ENCODE results near the gene CRCP. TPM values are rescaled to one million over a fixed set of nuclear protein-coding genes. Genes with fewer than 3 reads are reported as not detected.

The CRCP gene
- total RNA-seq, 1 experiment from 2014 or later, result 48.2 TPM

- no peaks in the 10 kb centered on the region for H3K27me3 ChIP-seq (replicated peaks; ENCODE audit: control insufficient read depth, insufficient read depth, low read length)
- no peak overlapping the region for H3K4me3 ChIP-seq (ENCODE audit: low read depth, low read length)
- Mint-ChIP-seq H3K9me3 (ENCODE audit: unreplicated experiment) (no peaks in the 10 kb centered on the region), H3K4me3 (ENCODE audit: unreplicated experiment) (no peak overlapping the region), H3K27ac (ENCODE audit: unreplicated experiment) (no peak overlapping the region), H3K4me1 (ENCODE audit: low read depth, unreplicated experiment) (no peaks in the 10 kb centered on the region), H3K36me3 (ENCODE audit: insufficient read depth, unreplicated experiment) (peaks cover 7% of the 10 kb centered on the region), H3K27me3 (ENCODE audit: insufficient read depth, unreplicated experiment) (no peaks in the 10 kb centered on the region)
- DNase-seq, result no peak
- ChIA-PET POLR2A (interaction anchor here (0.7 kb wide), 1 partner anchor 470 kb away, joined by 3 read pairs; no protein-coding TSS in a partner anchor), CTCF (no interaction called here)
- no peaks in the 10 kb centered on the region for H3K9me3 ChIP-seq
- H3K36me3 ChIP-seq (ENCODE audit: control insufficient read depth, insufficient read depth, low read length), result no peaks in the 10 kb centered on the region; the same call in 1 of the 2 replicates
- no TSS peak for BruUV-seq (replicated peaks)
- intact Hi-C loops (cut with micrococcal nuclease; ENCODE audit: unreplicated experiment), result no loop called here
- no peaks in the 10 kb centered on the region for H3K4me1 ChIP-seq
- TF ChIP-seq CTCF (IDR thresholded peaks at IDR 0.05; ENCODE audit: insufficient read depth in 1 of 2, low read depth in 1 of 2, low read length in 1 of 2, severe bottlenecking in 1 of 2, unreplicated experiment in 1 of 2), result no peak
These were observed 25.5 kb upstream of the CRCP start for GRCh38 chr7:66088861-66089838.

DNA sequence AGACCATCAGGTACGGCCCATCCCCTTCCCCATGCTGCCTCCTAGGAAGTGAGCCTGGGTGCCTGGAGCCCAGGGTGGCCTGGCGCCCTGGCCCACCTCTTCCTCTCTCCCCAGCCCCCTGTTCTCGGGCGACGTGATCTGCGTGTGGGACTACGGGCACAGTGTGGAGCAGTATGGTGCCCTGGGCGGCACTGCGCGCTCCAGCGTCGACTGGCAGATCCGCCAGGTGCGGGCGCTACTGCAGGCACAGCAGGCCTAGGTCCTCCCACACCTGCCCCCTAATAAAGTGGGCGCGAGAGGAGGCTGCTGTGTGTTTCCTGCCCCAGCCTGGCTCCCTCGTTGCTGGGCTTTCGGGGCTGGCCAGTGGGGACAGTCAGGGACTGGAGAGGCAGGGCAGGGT, 22.0 kb upstream of the CRCP start:
- POLR2A ChIA-PET, result no interaction called here
- Histone ChIP-seq H3K4me1 (no peaks in the 10 kb centered on the region), H3K27me3 (replicated peaks; ENCODE audit: control insufficient read depth, insufficient read depth, low read length) (no peaks in the 10 kb centered on the region), H3K36me3 (ENCODE audit: control insufficient read depth, insufficient read depth, low read length) (no peaks in the 10 kb centered on the region), H3K4me3 (ENCODE audit: low read depth, low read length) (no peak overlapping the region), H3K9me3 (no peaks in the 10 kb centered on the region)
- Mint-ChIP-seq H3K36me3 (ENCODE audit: insufficient read depth, unreplicated experiment) (peaks cover 9% of the 10 kb centered on the region), H3K4me3 (ENCODE audit: unreplicated experiment) (no peak overlapping the region), H3K9me3 (ENCODE audit: unreplicated experiment) (no peaks in the 10 kb centered on the region), H3K4me1 (ENCODE audit: low read depth, unreplicated experiment) (no peaks in the 10 kb centered on the region), H3K27me3 (ENCODE audit: insufficient read depth, unreplicated experiment) (no peaks in the 10 kb centered on the region), H3K27ac (ENCODE audit: unreplicated experiment) (no peak overlapping the region)
- TF ChIP-seq CTCF (IDR thresholded peaks at IDR 0.05; ENCODE audit: insufficient read depth in 1 of 2, low read depth in 1 of 2, low read length in 1 of 2, severe bottlenecking in 1 of 2, unreplicated experiment in 1 of 2), result no peak
- CTCF ChIA-PET, result no interaction called here
- no TSS peak for BruUV-seq (replicated peaks)
- DNase-seq, result no peak
- intact Hi-C loops (cut with micrococcal nuclease; ENCODE audit: unreplicated experiment), result no loop called here

DNA sequence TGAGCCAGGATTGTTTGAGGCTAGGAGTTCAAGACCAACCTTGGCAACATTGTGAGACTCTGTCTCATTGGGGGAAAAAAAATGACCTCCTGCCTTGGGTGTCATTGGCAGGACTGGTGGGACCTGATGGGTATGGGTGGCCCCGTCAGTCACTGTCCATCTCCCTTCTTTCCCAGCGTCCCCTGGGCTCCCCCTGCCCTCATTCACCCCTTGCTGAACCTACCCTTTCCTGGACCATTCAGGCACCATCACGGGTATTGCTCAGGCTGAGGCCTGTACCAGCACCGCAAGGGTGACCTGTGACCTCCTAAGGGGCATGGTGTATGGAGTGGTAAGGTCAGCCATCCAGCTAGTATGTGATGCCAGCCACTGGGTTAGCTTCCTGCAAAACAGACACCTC, 19.6 kb upstream of the CRCP start:
- no peak for DNase-seq
- POLR2A ChIA-PET, result interaction anchor here (0.6 kb wide), 1 partner anchor 64 kb away, joined by 9 read pairs; no protein-coding TSS in a partner anchor
- intact Hi-C loops (cut with micrococcal nuclease; ENCODE audit: unreplicated experiment), result no loop called here
- TF ChIP-seq CTCF (IDR thresholded peaks at IDR 0.05; ENCODE audit: insufficient read depth in 1 of 2, low read depth in 1 of 2, low read length in 1 of 2, severe bottlenecking in 1 of 2, unreplicated experiment in 1 of 2), result no peak
- no peaks in the 10 kb centered on the region for H3K27me3 ChIP-seq (replicated peaks; ENCODE audit: control insufficient read depth, insufficient read depth, low read length)
- Mint-ChIP-seq H3K36me3 (ENCODE audit: insufficient read depth, unreplicated experiment) (peaks cover 9% of the 10 kb centered on the region), H3K9me3 (ENCODE audit: unreplicated experiment) (no peaks in the 10 kb centered on the region), H3K27ac (ENCODE audit: unreplicated experiment) (no peak overlapping the region), H3K4me3 (ENCODE audit: unreplicated experiment) (no peak overlapping the region), H3K27me3 (ENCODE audit: insufficient read depth, unreplicated experiment) (no peaks in the 10 kb centered on the region), H3K4me1 (ENCODE audit: low read depth, unreplicated experiment) (peaks cover 7% of the 10 kb centered on the region)
- no peaks in the 10 kb centered on the region for H3K4me1 ChIP-seq
- CTCF ChIA-PET, result interaction anchor here (0.6 kb wide), 1 partner anchor 59 kb away, joined by 3 read pairs; no protein-coding TSS in a partner anchor
- no peak overlapping the region for H3K4me3 ChIP-seq (ENCODE audit: low read depth, low read length)
- no peaks in the 10 kb centered on the region for H3K36me3 ChIP-seq (ENCODE audit: control insufficient read depth, insufficient read depth, low read length)
- BruUV-seq (replicated peaks), result no TSS peak
- H3K9me3 ChIP-seq, result no peaks in the 10 kb centered on the region
